Stimulated activated CD4-positive, alpha-beta T cell treated with anti-CD3 and anti-CD28 coated beads, Interleukin-1b, Interleukin-23, amount 100 ng/mL, for 24 hours (primary cell): ENCODE measurements around the gene DNAAF6.
"Not testable (repeated sequence)": the region's sequence is repeated elsewhere in the genome, so short reads cannot be mapped to it uniquely, and the experiment has no call there.

Source experiments
- DNase-seq, 4 experiments: peaks; one replicate each; pipeline ENCODE4 v3.0.0-alpha.2; 2020; ENCODE audit warnings: low read depth in 4 of 4, low spot score in 1 of 4

The DNAAF6 gene

GRCh38 chrX:107205770-107206696 lies at the start of gene DNAAF6, which contains the start of gene NUP62CL:
DNAAF6 (plus strand) TSS chrX:107206611; CDS start chrX:107212876, 6,265 bp downstream.
NUP62CL (minus strand) TSS chrX:107206433; CDS start chrX:107175146, 31,287 bp downstream.
- peak; percentile 13 to 53 (median 33) for DNase-seq

DNA sequence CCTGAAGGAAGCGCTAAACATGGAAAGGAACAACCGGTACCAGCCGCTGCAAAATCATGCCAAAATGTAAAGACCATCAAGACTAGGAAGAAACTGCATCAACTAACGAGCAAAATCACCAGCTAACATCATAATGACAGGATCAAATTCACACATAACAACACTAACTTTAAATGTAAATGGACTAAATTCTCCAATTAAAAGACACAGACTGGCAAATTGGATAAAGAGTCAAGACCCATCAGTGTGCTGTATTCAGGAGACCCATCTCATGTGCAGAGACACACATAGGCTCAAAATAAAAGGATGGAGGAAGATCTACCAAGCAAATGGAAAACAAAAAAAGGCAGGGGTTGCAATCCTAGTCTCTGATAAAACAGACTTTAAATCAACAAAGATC lies 48.8 kb upstream of the DNAAF6 start:
- not testable (repeated sequence) for DNase-seq

GRCh38 chrX:107167163-107167921 lies 39.1 kb upstream of the DNAAF6 start:
- no peak for DNase-seq

DNA sequence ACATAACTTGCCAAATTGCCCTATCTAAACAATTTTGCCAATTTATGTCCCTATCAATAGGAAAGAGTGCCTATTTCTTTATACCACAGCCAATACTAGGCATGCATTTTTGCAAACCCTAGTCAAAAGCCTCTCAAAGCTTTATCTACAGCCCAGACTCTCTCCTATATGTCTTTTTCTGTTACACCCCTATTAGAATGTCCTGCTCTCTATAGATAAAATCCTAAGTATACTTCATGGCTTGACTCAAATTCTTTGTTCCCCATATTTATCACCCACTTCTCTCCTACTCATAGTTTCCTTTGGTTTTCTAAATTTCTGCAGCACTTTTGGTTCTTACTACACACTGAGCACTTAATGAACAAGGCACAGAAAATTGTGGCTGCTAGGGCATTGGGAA lies 38.2 kb upstream of the DNAAF6 start:
- DNase-seq: no peak

DNA sequence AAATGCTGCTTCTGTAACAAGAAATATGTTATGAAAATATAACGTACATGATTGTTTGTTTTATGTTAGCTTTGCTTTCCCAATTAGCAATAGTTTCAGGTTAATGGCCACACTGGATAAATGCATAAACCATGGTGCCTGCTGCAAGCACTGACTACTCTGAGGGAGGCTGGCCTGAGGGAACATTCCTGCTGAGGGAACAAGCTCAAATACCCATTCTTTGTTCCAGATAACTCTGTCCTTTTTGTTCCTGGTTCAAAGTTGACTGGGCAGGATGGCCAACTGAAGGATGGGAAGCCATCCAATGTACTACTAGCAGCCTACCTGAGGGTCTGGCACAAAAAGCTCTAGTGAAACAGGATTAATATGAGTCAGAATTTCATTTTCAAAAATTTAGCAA lies 37.7 kb upstream of the DNAAF6 start:
- DNase-seq: no peak

DNA sequence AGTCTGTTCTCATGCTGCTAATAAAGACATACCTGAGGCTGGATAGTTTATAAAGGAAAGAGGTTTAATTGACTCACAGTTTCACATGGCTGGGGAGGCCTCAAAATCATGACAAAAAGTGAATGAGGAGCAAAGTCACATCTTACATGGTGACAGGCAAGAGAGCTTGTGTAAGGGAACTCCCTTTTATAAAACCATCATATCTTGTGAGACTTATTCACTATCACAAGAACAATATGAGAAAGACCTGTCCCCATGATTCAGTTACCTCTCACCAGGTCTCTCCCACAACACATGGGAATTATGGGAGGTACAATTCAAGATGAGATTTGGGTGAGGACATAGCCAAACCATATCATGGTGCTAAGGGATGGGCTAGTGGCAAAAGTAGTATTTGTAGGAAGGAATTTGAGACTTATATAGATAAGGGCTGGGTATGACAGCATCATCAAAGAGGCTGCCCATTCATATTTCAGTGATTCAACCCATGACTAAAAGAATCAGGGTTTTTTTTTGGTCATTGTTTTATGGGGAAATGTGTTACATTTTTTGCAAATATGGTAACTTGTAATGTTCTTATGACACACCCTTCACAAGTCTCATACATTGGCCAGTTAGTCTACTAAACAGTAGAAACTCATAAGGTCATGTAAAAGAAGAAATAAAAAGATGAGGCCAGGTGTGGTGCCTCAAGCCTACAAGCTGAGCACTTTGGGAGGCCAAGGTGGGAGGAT lies 34.9 kb upstream of the DNAAF6 start:
- no peak for DNase-seq

DNA sequence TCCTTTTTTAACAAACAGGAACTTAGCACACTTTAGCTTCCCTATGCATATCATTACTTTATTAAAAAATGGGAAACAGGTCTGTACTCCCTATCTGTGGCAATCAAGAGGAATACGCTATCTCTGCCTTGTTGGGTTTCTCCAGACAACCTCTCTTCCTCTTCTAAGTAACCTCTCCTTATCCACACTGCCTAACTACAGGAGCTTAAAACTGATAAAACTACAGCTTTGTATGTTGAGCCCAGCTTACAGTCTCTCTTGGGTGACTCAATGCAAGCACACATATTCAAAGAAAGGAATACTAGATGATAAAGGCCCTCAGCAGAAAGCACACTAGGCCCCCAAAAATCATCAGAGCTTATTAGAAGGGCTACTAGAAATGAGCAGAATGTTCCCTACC lies 9.1 kb upstream of the DNAAF6 start:
- DNase-seq: no peak

DNA sequence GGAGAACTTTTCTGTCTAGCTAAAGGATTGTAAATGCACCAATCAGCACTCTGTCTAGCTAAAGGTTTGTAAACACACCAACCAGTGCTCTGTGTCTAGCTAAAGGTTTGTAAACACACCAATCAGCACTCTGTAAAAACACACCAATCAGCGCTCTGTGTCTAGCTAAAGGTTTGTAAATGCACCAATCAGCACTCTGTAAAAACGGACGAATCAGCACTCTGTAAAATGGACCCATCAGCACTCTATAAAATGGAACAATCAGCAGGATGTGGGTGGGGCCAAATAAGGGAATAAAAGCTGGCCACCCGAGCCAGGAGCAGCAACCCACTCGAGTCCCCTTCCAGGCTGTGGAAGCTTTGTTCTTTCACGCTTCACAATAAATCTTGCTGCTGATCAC lies 8.3 kb upstream of the DNAAF6 start:
- DNase-seq: not testable (repeated sequence)

GRCh38 chrX:107199491-107199890 lies 6.9 kb upstream of the DNAAF6 start:
- DNase-seq: no peak

DNA sequence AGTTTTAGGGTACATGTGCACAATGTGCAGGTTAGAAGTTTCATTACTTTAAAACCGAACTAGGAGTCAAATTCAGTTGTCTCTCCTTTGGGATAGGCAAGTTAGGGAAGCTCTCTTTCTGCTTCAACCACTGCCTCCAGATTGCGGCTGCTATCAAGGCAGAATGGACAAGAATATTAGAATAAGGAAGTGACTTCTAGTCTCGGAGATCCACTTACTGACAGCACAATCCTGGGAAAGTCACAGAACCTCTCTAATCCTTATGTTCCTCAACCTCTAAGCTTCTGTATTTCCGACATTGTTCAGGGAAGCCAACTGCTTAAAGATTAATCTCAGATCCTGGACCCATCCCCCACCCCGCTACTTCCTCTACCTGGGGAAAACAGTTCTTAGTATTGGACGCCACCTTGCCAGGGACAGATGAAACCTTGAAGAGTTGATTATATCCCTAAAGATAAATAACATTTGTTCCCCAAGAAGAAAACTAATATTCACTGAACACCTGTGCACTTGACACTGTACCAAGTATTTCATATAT lies 2.3 kb upstream of the DNAAF6 start:
- no peak for DNase-seq

- no peak for DNase-seq
These were observed 270 bp downstream of the DNAAF6 start for GRCh38 chrX:107206697-107207065.

- no peak for DNase-seq
These were observed 678 bp downstream of the DNAAF6 start for GRCh38 chrX:107207089-107207488.

DNA sequence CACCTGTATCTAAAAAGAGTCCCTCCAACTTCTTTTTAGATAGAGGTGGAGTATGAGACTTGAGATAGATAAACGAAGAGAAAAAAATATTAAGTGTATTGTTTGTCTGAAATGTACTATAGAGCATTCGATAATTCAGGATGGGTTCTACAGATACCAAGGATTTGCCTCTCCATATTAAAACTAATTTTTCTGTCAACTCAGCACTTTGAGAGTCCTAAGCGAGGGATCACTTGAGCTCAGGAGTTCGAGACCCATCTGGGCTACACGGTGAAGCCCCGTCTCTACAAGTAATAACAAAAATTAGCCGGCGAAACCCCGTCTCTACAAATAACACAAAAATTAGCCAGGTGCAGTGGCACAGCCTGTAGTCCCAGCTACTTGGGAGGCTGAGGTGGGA lies 1.5 kb downstream of the DNAAF6 start:
- DNase-seq: no peak

DNA sequence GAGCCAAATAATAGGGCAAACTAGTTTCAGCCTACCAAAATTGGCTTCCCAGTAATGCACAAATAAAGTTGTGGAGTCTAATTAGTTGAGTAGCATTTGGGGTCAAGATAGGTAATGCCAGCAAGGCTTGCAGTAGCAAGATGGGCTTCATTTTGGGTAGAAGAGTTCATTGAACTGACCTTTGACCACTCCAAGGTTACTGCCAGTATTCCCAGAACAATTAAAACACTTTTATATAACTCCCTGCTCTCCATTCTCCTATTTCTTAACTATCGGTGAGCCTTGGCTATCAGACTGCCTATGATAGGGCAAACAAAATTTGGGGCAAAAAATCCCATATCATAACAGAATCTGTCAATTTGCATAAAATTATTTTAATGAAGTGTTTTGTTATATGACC lies 7.1 kb downstream of the DNAAF6 start:
- no peak for DNase-seq

GRCh38 chrX:107226757-107227156 lies 20.3 kb downstream of the DNAAF6 start:
- DNase-seq: no peak

DNA sequence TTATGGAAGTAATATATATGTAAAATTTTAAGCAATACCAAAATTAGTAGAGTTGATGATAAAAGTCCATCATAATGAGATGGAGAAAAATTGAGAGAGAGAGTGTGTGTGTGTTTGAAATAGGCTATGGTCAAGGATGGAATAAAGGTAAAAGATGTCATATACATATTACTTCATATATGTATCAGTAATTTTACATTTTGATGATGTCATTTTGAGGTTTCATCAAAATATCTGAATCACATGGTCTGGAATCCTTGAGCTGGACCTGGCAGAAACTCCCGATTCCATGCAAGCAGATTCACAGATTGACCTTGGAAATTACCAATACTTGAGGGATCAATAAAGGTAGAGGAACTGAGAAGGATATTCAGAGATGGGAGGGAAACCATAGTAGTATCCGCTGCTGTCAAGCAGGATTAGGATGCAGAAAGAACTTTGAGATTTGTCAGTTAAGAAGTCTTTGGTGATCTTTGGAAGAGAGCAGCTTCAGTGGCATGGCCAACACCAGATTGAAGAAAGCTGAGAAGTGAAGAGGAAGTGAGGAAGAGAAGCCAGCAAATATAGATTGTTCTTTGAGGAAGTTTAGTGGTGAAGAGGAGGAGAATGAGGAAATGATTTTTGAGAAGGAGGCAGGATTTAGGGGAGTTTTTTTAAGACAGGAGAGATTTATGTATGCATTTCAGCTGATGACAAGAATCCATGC lies 21.5 kb downstream of the DNAAF6 start:
- DNase-seq: no peak

DNA sequence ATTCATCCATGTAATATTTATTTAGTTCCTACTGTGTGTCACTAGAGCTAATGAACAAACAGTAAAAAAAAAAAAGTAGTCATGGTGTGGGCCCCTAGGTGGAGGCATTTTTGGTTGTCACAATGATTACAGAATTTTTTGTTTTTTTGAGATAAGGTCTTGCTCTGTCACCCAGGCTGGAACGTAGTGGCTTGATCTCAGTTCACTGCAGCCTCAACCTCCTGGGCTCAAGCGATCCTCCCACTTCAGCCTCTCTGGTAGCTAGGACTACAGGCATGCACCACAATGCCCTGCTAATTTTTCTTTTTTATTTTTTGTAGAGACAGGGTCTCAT lies 22.0 kb downstream of the DNAAF6 start:
- DNase-seq: no peak

GRCh38 chrX:107272431-107272921 lies 66.1 kb downstream of the DNAAF6 start:
- DNase-seq: no peak

GRCh38 chrX:107273795-107274194 lies 67.4 kb downstream of the DNAAF6 start:
- no peak for DNase-seq

- DNase-seq: no peak
These were observed 82.3 kb downstream of the DNAAF6 start for GRCh38 chrX:107288676-107289075.

GRCh38 chrX:107290019-107290418 lies 83.6 kb downstream of the DNAAF6 start:
- no peak for DNase-seq
